NT2/D1 (cell line): ENCODE measurements around the gene MRPL27.

Experiments
- DNase-seq: peaks from one replicate; pipeline ENCODE4 v3.0.0-alpha.2; 2011; ENCODE audit warnings: low read depth, low spot score
- H3K27me3 ChIP-seq: 2 replicates; pipeline ENCODE4 v1.6.0; 2011; ENCODE audit warnings: mild to moderate bottlenecking; ENCODE audit not compliant: insufficient read length, insufficient read depth
- H3K36me3 ChIP-seq: 2 replicates; pipeline ENCODE4 v1.6.1; 2011; ENCODE audit warnings: mild to moderate bottlenecking, low read length, mixed read lengths; ENCODE audit not compliant: insufficient read depth, insufficient read length
- H3K4me1 ChIP-seq: 2 replicates; pipeline ENCODE4 v1.5.1; 2011; ENCODE audit not compliant: insufficient read depth, insufficient read length
- H3K4me3 ChIP-seq: 2 replicates; pipeline ENCODE4 v1.5.1; 2011; ENCODE audit warnings: low read depth; ENCODE audit not compliant: insufficient read length
- H3K9ac ChIP-seq: 2 replicates; pipeline ENCODE4 v1.6.0; 2011; ENCODE audit warnings: low read depth; ENCODE audit not compliant: insufficient read length
- H3K9me3 ChIP-seq: 2 replicates; pipeline ENCODE4 v1.5.1; 2011; ENCODE audit warnings: mild to moderate bottlenecking, low read length; ENCODE audit not compliant: insufficient read depth
- SUZ12 ChIP-seq: IDR thresholded peaks from 2 replicates; pipeline ENCODE4 v1.6.1; 2011; ENCODE audit not compliant: insufficient read length, insufficient read depth; ENCODE audit errors: extremely low read depth
- YY1 ChIP-seq: IDR thresholded peaks from 2 replicates; pipeline ENCODE4 v1.6.1; 2011; ENCODE audit not compliant: insufficient read length, insufficient read depth
- ZNF274 ChIP-seq: IDR thresholded peaks from 2 replicates; pipeline ENCODE4 v1.6.1; 2011; ENCODE audit warnings: mild to moderate bottlenecking, low read depth, low read length

Gene MRPL27

GRCh38 chr17:50347894-50348291 is 25.1 kb downstream of the MRPL27 start:
- Histone ChIP-seq H3K36me3 (peaks cover 21% of the 10 kb centered on the region), H3K9ac (peak overlapping the region; percentile 91), H3K9me3 (no peaks in the 10 kb centered on the region), H3K4me3 (peak overlapping the region; percentile 73), H3K4me1 (peaks cover 10% of the 10 kb centered on the region), H3K27me3 (peaks cover 19% of the 10 kb centered on the region)
- DNase-seq = no peak
- no peak for TF ChIP-seq ZNF274
- TF ChIP-seq YY1 = no peak
- no peak for TF ChIP-seq SUZ12

DNA sequence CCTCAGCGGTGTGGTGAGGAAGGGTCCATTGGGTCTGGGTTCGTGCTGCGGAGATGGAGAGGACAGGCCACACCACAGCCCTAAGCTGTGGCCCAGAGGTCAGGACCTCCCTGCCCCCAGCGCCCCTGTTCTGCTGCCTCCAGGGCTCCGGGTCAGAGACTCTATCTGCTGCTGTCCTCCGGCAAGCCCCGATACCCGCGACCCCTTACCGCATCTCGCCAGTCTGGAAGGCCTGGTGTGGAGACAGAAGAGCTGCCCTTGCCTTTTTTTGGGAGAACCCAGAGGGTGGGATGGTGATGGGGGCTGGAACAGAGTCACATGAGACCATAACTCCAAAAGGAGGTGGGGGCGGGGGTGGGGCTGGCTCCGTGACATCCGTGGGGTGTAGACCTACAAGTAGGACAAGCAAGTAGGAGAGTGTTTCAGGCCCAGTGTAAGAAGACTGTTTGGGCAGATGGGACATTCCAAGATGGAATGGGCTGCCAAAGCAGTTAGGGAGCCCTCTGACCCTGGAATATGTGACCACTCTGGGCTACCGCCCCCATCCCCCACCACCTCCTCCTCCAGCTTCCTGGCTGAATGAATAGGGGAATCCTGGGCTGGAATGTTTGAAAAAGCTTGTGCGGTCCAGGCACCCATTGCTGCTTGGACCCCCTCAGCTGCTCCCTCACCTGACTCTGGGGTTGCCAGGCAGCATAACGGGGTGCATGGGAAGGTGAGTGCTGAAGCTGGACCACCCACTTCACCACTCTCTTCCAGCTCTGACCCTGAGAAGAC is 25.7 kb downstream of the MRPL27 start:
- Histone ChIP-seq H3K9me3 (no peaks in the 10 kb centered on the region), H3K4me1 (peaks cover 7% of the 10 kb centered on the region), H3K27me3 (peaks cover 19% of the 10 kb centered on the region), H3K36me3 (peaks cover 15% of the 10 kb centered on the region), H3K4me3 (peak overlapping the region; percentile 73), H3K9ac (peak overlapping the region; percentile 91)
- DNase-seq = no peak
- TF ChIP-seq YY1 (no peak), ZNF274 (no peak), SUZ12 (no peak)

DNA sequence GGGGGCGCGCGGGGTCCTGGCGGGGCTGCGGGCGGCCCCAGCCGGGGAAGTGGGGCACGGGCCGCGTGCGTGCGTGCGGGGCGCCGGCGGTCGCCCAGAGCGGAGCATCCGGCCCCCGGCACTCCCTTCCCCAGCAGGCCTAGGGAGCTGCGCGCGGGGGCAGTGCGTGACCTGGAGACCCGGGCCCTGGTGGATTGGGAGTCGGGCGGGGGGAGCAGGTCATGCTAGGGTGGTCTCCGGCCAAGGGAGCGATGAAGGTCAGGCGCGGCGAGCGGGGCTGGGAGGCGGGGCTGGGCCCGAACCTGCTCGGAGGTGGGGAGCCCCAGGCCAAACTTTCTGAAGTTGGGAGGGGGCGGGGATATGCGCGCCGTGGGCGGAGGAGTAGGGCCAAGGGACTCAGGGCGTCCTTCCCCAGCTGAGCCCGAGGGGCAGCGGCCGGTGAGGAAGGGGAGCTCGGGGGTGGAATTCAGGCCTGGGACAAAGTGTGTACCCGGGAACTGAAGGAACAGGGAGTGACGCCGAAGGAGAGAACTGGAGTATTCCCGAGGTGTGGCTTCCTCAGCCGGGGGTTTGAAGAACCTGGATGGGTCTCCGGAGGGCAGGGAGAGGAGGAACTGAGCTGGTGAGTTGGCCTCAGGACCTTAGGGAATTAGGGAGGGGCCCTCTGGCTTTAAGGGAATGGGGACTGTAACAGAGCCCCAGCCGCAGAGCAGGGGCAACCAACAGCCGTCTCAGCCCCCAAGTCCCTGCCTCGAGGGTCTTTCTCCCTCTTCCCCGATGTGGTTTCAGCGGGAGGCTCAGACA is 26.5 kb downstream of the MRPL27 start:
- Histone ChIP-seq H3K27me3 (peaks cover 19% of the 10 kb centered on the region), H3K36me3 (peaks cover 7% of the 10 kb centered on the region), H3K9ac (peak overlapping the region; percentile 91), H3K9me3 (no peaks in the 10 kb centered on the region), H3K4me1 (peaks cover 7% of the 10 kb centered on the region), H3K4me3 (peak overlapping the region; percentile 73)
- TF ChIP-seq ZNF274 = no peak
- no peak for TF ChIP-seq SUZ12
- no peak for TF ChIP-seq YY1
- DNase-seq = no peak

DNA sequence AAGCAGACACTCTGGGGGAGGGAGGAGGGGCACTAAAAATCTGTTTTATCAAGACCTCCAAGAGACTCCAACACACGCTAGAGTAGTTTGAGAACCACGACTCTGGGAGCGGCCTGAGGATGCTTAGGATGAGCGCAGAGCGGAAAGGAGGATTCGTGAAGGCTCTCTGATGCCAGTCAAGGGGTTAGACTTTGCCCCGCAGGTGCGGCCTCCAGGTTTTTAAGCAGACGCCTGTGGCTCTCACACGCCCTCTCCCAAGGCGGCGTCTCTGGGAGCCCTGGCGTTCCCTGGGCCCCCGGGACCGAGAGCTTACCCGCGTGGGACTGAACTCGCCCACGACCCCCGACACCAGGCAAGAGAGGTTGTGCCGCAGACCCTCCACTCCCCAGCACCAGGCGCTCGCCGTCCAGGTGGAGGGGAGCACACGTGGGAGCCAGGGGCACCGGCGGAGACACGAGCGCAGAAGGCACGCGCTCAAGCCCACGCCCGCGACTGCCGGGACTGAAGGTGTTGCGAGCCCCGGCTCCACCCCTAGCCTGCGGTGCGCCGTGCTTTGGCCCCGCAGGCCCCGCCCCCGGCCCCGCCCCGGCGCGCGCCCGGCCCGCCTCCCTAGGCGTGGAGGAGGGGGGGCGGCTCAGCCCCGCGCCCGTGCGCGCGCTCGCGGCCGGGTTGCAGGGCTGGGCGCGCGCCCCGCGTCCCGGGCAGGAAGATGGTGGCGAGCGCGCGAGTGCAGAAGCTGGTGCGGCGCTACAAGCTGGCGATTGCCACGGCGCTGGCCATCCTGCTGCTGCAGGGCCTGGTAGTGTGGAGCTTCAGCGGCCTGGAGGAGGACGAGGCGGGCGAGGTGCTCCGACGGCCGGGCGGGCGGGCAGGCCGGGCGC is 27.3 kb downstream of the MRPL27 start, which contains the start of gene XYLT2:
XYLT2 (plus strand) TSS at position 695 of the 881 bp plus-strand sequence; CDS start at position 710, 15 bp downstream.
- Histone ChIP-seq H3K9ac (peak within 1 kb of the TSS; percentile 91), H3K9me3 (no peaks in the 10 kb centered on the region), H3K27me3 (peaks cover 19% of the 10 kb centered on the region), H3K4me3 (peak within 1 kb of the TSS; percentile 73), H3K36me3 (peaks cover 6% of the 10 kb centered on the region), H3K4me1 (peaks cover 7% of the 10 kb centered on the region)
- TF ChIP-seq SUZ12 = no peak
- no peak for TF ChIP-seq ZNF274
- TF ChIP-seq YY1 = no peak
- DNase-seq = peak; percentile 57

GRCh38 chr17:50344731-50345365 is 28.1 kb downstream of the MRPL27 start:
- TF ChIP-seq YY1 = no peak
- no peak for TF ChIP-seq ZNF274
- no peak for TF ChIP-seq SUZ12
- H3K27me3 ChIP-seq = peaks cover 19% of the 10 kb centered on the region
- no peak overlapping the region for H3K4me3 ChIP-seq
- H3K4me1 ChIP-seq = peaks cover 7% of the 10 kb centered on the region
- H3K36me3 ChIP-seq = peaks cover 6% of the 10 kb centered on the region
- DNase-seq = no peak
- H3K9ac ChIP-seq = no peak overlapping the region
- no peaks in the 10 kb centered on the region for H3K9me3 ChIP-seq

DNA sequence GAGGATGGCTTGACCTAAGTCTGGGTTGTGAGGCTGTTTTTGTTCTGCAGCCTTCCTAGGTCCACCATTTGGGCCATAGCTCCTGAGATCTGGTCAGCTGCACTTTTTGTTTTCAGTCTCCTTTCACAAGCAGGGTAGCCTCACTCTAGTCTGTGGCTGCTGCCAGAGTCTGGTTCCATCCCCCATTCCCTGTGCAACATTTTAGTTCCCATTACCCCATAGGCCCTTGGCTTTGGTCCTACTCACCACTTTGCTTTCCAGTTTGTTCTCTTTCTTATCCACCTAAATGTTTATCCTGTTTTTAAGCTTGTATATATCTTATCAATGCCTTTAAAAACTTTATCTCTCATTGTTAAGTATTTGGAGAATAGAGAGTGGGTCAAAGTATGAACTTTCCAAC is 33.6 kb downstream of the MRPL27 start:
- DNase-seq = no peak
- H3K36me3 ChIP-seq = no peaks in the 10 kb centered on the region

More for the DNA sequence above, 33.6 kb downstream of the MRPL27 start:
- H3K4me1 ChIP-seq = no peaks in the 10 kb centered on the region
- peaks cover 6% of the 10 kb centered on the region for H3K27me3 ChIP-seq
- no peak for TF ChIP-seq ZNF274
- H3K9me3 ChIP-seq = peaks cover 18% of the 10 kb centered on the region
- no peak overlapping the region for H3K4me3 ChIP-seq
- no peak overlapping the region for H3K9ac ChIP-seq
